ENCODE results near the gene ACKR4. TPM values are rescaled to one million over a fixed set of nuclear protein-coding genes. Genes with fewer than 3 reads are reported as not detected.
"Not testable (repeated sequence)": the region's sequence is repeated elsewhere in the genome, so short reads cannot be mapped to it uniquely, and the experiment has no call there.

ACKR4 gene
- total RNA-seq, 1 donor from 2014 or later: under 0.01 TPM

GRCh38 chr3:132593947-132594323, 3.1 kb upstream of the ACKR4 start:
- DNase-seq (ENCODE audit: low read depth in 2 of 2): peak; percentile 46 to 91

GRCh38 chr3:132594498-132594897, 2.6 kb upstream of the ACKR4 start:
- peak in 1 of 2 donors; percentile 3 for DNase-seq (ENCODE audit: low read depth in 2 of 2)

GRCh38 chr3:132595014-132595413, 2.1 kb upstream of the ACKR4 start:
- peak in 1 of 2 donors; percentile 47 for DNase-seq (ENCODE audit: low read depth in 2 of 2)

GRCh38 chr3:132596326-132596725, 744 bp upstream of the ACKR4 start:
- no peak for DNase-seq (ENCODE audit: low read depth in 2 of 2)

GRCh38 chr3:132597660-132598059, 590 bp downstream of the ACKR4 start:
- no peak for DNase-seq (ENCODE audit: low read depth in 2 of 2)

GRCh38 chr3:132598181-132598580, 1.1 kb downstream of the ACKR4 start:
- no peak for DNase-seq (ENCODE audit: low read depth in 2 of 2)

- DNase-seq (ENCODE audit: low read depth in 2 of 2): not testable (repeated sequence)
These were observed 3.5 kb downstream of the ACKR4 start for GRCh38 chr3:132600614-132601013.

GRCh38 chr3:132605374-132605792, 8.3 kb downstream of the ACKR4 start:
- DNase-seq (ENCODE audit: low read depth in 2 of 2): no peak

GRCh38 chr3:132606085-132606484, 9.0 kb downstream of the ACKR4 start:
- no peak for DNase-seq (ENCODE audit: low read depth in 2 of 2)

- not testable (repeated sequence) for DNase-seq (ENCODE audit: low read depth in 2 of 2)
These were observed 9.6 kb downstream of the ACKR4 start for GRCh38 chr3:132606620-132607019.

- DNase-seq (ENCODE audit: low read depth in 2 of 2): not testable (repeated sequence)
These were observed 18.2 kb downstream of the ACKR4 start for GRCh38 chr3:132615301-132615700.

- no peak for DNase-seq (ENCODE audit: low read depth in 2 of 2)
These were observed 18.8 kb downstream of the ACKR4 start for GRCh38 chr3:132615881-132616280.

GRCh38 chr3:132616780-132617179, 19.7 kb downstream of the ACKR4 start:
- DNase-seq (ENCODE audit: low read depth in 2 of 2): no peak

GRCh38 chr3:132622148-132622547, 25.1 kb downstream of the ACKR4 start:
- DNase-seq (ENCODE audit: low read depth in 2 of 2): peak in 1 of 2 donors; percentile 77

GRCh38 chr3:132622761-132623160, 25.7 kb downstream of the ACKR4 start:
- peak in 1 of 2 donors; percentile 39 for DNase-seq (ENCODE audit: low read depth in 2 of 2)

- no peak for DNase-seq (ENCODE audit: low read depth in 2 of 2)
These were observed 26.6 kb downstream of the ACKR4 start for GRCh38 chr3:132623646-132624045.

- DNase-seq (ENCODE audit: low read depth in 2 of 2): no peak
These were observed 27.7 kb downstream of the ACKR4 start for GRCh38 chr3:132624790-132625189.

- DNase-seq (ENCODE audit: low read depth in 2 of 2): no peak
These were observed 28.5 kb downstream of the ACKR4 start for GRCh38 chr3:132625613-132626012.

GRCh38 chr3:132626955-132627354, 29.9 kb downstream of the ACKR4 start:
- DNase-seq (ENCODE audit: low read depth in 2 of 2): no peak

GRCh38 chr3:132628157-132628556, 31.1 kb downstream of the ACKR4 start:
- no peak for DNase-seq (ENCODE audit: low read depth in 2 of 2)

GRCh38 chr3:132629928-132630327, 32.9 kb downstream of the ACKR4 start:
- peak in 1 of 2 donors; percentile 73 for DNase-seq (ENCODE audit: low read depth in 2 of 2)

- no peak for DNase-seq (ENCODE audit: low read depth in 2 of 2)
These were observed 33.5 kb downstream of the ACKR4 start for GRCh38 chr3:132630612-132631011.

GRCh38 chr3:132635052-132635451, 38.0 kb downstream of the ACKR4 start:
- no peak for DNase-seq (ENCODE audit: low read depth in 2 of 2)

- no peak for DNase-seq (ENCODE audit: low read depth in 2 of 2)
These were observed 40.5 kb downstream of the ACKR4 start for GRCh38 chr3:132637590-132637989.
